ENCODE data around the gene PLEKHM2.

The PLEKHM2 gene

GRCh38 chr1:15705184-15705566, 21.1 kb downstream of the PLEKHM2 start:
- Histone ChIP-seq H3K4me2 (ENCODE audit: low read length) (no peak overlapping the region), H3K9me3 (replicated peaks; ENCODE audit: low read length) (no peaks in the 10 kb centered on the region), H3K4me3 (ENCODE audit: low read length) (no peak overlapping the region), H3K36me3 (ENCODE audit: insufficient read depth, low read length) (peaks cover 9% of the 10 kb centered on the region), H3K9ac (ENCODE audit: low read depth, low read length) (no peak overlapping the region), H3K27me3 (ENCODE audit: control insufficient read depth, insufficient read depth, low read length) (no peaks in the 10 kb centered on the region), H3K4me1 (ENCODE audit: control insufficient read depth, insufficient read depth, low read length) (peaks cover 27% of the 10 kb centered on the region)

- H3K9ac ChIP-seq (ENCODE audit: low read depth, low read length), result no peak overlapping the region
- H3K4me1 ChIP-seq (ENCODE audit: control insufficient read depth, insufficient read depth, low read length), result peaks cover 27% of the 10 kb centered on the region
- H3K4me3 ChIP-seq (ENCODE audit: low read length), result no peak overlapping the region
- H3K36me3 ChIP-seq (ENCODE audit: insufficient read depth, low read length), result peaks cover 9% of the 10 kb centered on the region
- H3K9me3 ChIP-seq (replicated peaks; ENCODE audit: low read length), result no peaks in the 10 kb centered on the region
- H3K4me2 ChIP-seq (ENCODE audit: low read length), result no peak overlapping the region
- H3K27me3 ChIP-seq (ENCODE audit: control insufficient read depth, insufficient read depth, low read length), result no peaks in the 10 kb centered on the region
These were observed 22.6 kb downstream of the PLEKHM2 start for GRCh38 chr1:15706751-15707150.

- H3K36me3 ChIP-seq (ENCODE audit: insufficient read depth, low read length), result peaks cover 9% of the 10 kb centered on the region
- H3K4me1 ChIP-seq (ENCODE audit: control insufficient read depth, insufficient read depth, low read length), result peaks cover 25% of the 10 kb centered on the region
- no peaks in the 10 kb centered on the region for H3K9me3 ChIP-seq (replicated peaks; ENCODE audit: low read length)
- no peak overlapping the region for H3K4me3 ChIP-seq (ENCODE audit: low read length)
- no peak overlapping the region for H3K9ac ChIP-seq (ENCODE audit: low read depth, low read length)
- no peaks in the 10 kb centered on the region for H3K27me3 ChIP-seq (ENCODE audit: control insufficient read depth, insufficient read depth, low read length)
- H3K4me2 ChIP-seq (ENCODE audit: low read length), result no peak overlapping the region
These were observed 23.3 kb downstream of the PLEKHM2 start for GRCh38 chr1:15707239-15707925.

GRCh38 chr1:15708486-15709137, 24.5 kb downstream of the PLEKHM2 start:
- Histone ChIP-seq H3K9me3 (replicated peaks; ENCODE audit: low read length) (no peaks in the 10 kb centered on the region), H3K4me3 (ENCODE audit: low read length) (no peak overlapping the region), H3K27me3 (ENCODE audit: control insufficient read depth, insufficient read depth, low read length) (no peaks in the 10 kb centered on the region), H3K4me2 (ENCODE audit: low read length) (no peak overlapping the region), H3K36me3 (ENCODE audit: insufficient read depth, low read length) (peaks cover 9% of the 10 kb centered on the region), H3K4me1 (ENCODE audit: control insufficient read depth, insufficient read depth, low read length) (peaks cover 14% of the 10 kb centered on the region), H3K9ac (ENCODE audit: low read depth, low read length) (no peak overlapping the region)

- Histone ChIP-seq H3K4me3 (ENCODE audit: low read length) (no peak overlapping the region), H3K4me1 (ENCODE audit: control insufficient read depth, insufficient read depth, low read length) (peaks cover 8% of the 10 kb centered on the region), H3K36me3 (ENCODE audit: insufficient read depth, low read length) (peaks cover 9% of the 10 kb centered on the region), H3K27me3 (ENCODE audit: control insufficient read depth, insufficient read depth, low read length) (no peaks in the 10 kb centered on the region), H3K9ac (ENCODE audit: low read depth, low read length) (no peak overlapping the region), H3K4me2 (ENCODE audit: low read length) (no peak overlapping the region), H3K9me3 (replicated peaks; ENCODE audit: low read length) (no peaks in the 10 kb centered on the region)
These were observed 25.1 kb downstream of the PLEKHM2 start for GRCh38 chr1:15709226-15709625.

GRCh38 chr1:15712168-15712567, 28.0 kb downstream of the PLEKHM2 start:
- Histone ChIP-seq H3K36me3 (ENCODE audit: insufficient read depth, low read length) (peaks cover 11% of the 10 kb centered on the region), H3K27me3 (ENCODE audit: control insufficient read depth, insufficient read depth, low read length) (no peaks in the 10 kb centered on the region), H3K9me3 (replicated peaks; ENCODE audit: low read length) (no peaks in the 10 kb centered on the region), H3K4me2 (ENCODE audit: low read length) (no peak overlapping the region), H3K4me3 (ENCODE audit: low read length) (no peak overlapping the region), H3K9ac (ENCODE audit: low read depth, low read length) (no peak overlapping the region), H3K4me1 (ENCODE audit: control insufficient read depth, insufficient read depth, low read length) (peaks cover 8% of the 10 kb centered on the region)

- Histone ChIP-seq H3K4me2 (ENCODE audit: low read length) (no peak overlapping the region), H3K9me3 (replicated peaks; ENCODE audit: low read length) (no peaks in the 10 kb centered on the region), H3K4me1 (ENCODE audit: control insufficient read depth, insufficient read depth, low read length) (peaks cover 8% of the 10 kb centered on the region), H3K36me3 (ENCODE audit: insufficient read depth, low read length) (peaks cover 29% of the 10 kb centered on the region), H3K27me3 (ENCODE audit: control insufficient read depth, insufficient read depth, low read length) (no peaks in the 10 kb centered on the region), H3K4me3 (ENCODE audit: low read length) (no peak overlapping the region), H3K9ac (ENCODE audit: low read depth, low read length) (no peak overlapping the region)
These were observed 30.5 kb downstream of the PLEKHM2 start for GRCh38 chr1:15714406-15715136.

GRCh38 chr1:15717418-15718125, 33.5 kb downstream of the PLEKHM2 start:
- peaks cover 55% of the 10 kb centered on the region for H3K36me3 ChIP-seq (ENCODE audit: insufficient read depth, low read length)
- H3K9ac ChIP-seq (ENCODE audit: low read depth, low read length), result no peak overlapping the region

GRCh38 chr1:15718199-15718601, 34.1 kb downstream of the PLEKHM2 start:
- H3K9me3 ChIP-seq (replicated peaks; ENCODE audit: low read length), result no peaks in the 10 kb centered on the region
- peaks cover 8% of the 10 kb centered on the region for H3K4me1 ChIP-seq (ENCODE audit: control insufficient read depth, insufficient read depth, low read length)
- peaks cover 61% of the 10 kb centered on the region for H3K36me3 ChIP-seq (ENCODE audit: insufficient read depth, low read length)
- H3K4me3 ChIP-seq (ENCODE audit: low read length), result no peak overlapping the region
- H3K27me3 ChIP-seq (ENCODE audit: control insufficient read depth, insufficient read depth, low read length), result no peaks in the 10 kb centered on the region
- H3K4me2 ChIP-seq (ENCODE audit: low read length), result no peak overlapping the region
- no peak overlapping the region for H3K9ac ChIP-seq (ENCODE audit: low read depth, low read length)

More at GRCh38 chr1:15717418-15718125, 33.5 kb downstream of the PLEKHM2 start:
- Histone ChIP-seq H3K27me3 (ENCODE audit: control insufficient read depth, insufficient read depth, low read length) (no peaks in the 10 kb centered on the region), H3K4me1 (ENCODE audit: control insufficient read depth, insufficient read depth, low read length) (peaks cover 8% of the 10 kb centered on the region), H3K4me2 (ENCODE audit: low read length) (no peak overlapping the region), H3K4me3 (ENCODE audit: low read length) (no peak overlapping the region), H3K9me3 (replicated peaks; ENCODE audit: low read length) (no peaks in the 10 kb centered on the region)

GRCh38 chr1:15719381-15720120, 35.4 kb downstream of the PLEKHM2 start:
- peaks cover 5% of the 10 kb centered on the region for H3K4me1 ChIP-seq (ENCODE audit: control insufficient read depth, insufficient read depth, low read length)
- H3K4me3 ChIP-seq (ENCODE audit: low read length), result no peak overlapping the region
- H3K9me3 ChIP-seq (replicated peaks; ENCODE audit: low read length), result no peaks in the 10 kb centered on the region
- no peak overlapping the region for H3K9ac ChIP-seq (ENCODE audit: low read depth, low read length)
- H3K36me3 ChIP-seq (ENCODE audit: insufficient read depth, low read length), result peaks cover 62% of the 10 kb centered on the region
- H3K27me3 ChIP-seq (ENCODE audit: control insufficient read depth, insufficient read depth, low read length), result no peaks in the 10 kb centered on the region
- H3K4me2 ChIP-seq (ENCODE audit: low read length), result no peak overlapping the region

- H3K4me3 ChIP-seq (ENCODE audit: low read length), result no peak overlapping the region
- peaks cover 72% of the 10 kb centered on the region for H3K36me3 ChIP-seq (ENCODE audit: insufficient read depth, low read length)
- H3K4me1 ChIP-seq (ENCODE audit: control insufficient read depth, insufficient read depth, low read length), result no peaks in the 10 kb centered on the region
- H3K4me2 ChIP-seq (ENCODE audit: low read length), result no peak overlapping the region
- H3K9me3 ChIP-seq (replicated peaks; ENCODE audit: low read length), result no peaks in the 10 kb centered on the region
- H3K27me3 ChIP-seq (ENCODE audit: control insufficient read depth, insufficient read depth, low read length), result no peaks in the 10 kb centered on the region
- no peak overlapping the region for H3K9ac ChIP-seq (ENCODE audit: low read depth, low read length)
These were observed 36.7 kb downstream of the PLEKHM2 start for GRCh38 chr1:15720861-15721260.

Measured in skeletal muscle satellite cell (primary cell).